ENCODE results near the gene CPA4.

DNA sequence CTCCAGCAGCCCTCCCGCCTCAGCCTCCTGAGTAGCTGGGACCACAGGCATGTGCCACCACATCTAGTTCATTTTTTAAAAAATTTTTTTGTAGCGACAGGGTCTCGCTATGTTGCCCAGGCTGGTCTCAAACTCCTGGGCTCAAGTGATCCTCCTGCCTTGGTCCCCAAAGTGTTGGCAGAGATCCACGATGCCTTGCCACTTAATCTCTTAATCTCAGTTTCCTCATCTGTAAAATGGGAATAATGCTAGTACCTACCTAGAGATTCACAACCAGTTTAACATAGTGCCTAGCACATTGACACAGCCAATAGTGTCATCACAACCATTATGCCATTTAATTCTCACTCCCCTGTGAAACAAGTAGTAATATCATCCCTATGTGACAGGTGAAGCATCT is 4.8 kb upstream of the CPA4 start:
- no peak for TF ChIP-seq POLR2AphosphoS5 (IDR thresholded peaks at IDR 0.05; ENCODE audit: low read depth, low read length)
- TF ChIP-seq POLR2A (IDR thresholded peaks at IDR 0.05; ENCODE audit: low read depth, low read length) = no peak
- no peak for TF ChIP-seq TAF1 (IDR thresholded peaks at IDR 0.05; ENCODE audit: borderline replicate concordance, low read depth, low read length)

Measured in GM12892 (cell line).